COLO829 (cell line): ENCODE results near the gene DAPK1.

Experiments
- DNase-seq: peaks from one replicate; pipeline ENCODE4 v3.0.0; 2012; ENCODE audit warnings: low spot score

DAPK1 gene

DNA sequence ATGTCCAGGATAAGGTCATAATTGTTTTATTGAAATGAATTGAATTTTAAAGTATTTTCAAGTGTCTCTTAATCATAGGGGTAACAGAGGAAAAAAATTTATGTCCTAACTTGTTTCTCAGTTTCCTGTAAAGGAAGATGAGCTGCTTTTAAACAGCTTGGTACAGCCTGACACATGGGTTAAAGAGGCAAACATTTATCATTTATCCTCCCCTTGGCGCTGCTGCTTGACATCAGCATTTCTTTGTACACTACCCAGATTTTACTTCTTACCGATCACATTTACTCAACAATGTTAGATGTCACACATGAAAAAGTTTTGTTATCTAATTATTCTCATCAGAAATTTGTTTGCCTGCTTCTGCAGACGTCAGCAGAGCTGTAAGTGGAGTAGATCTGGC, 148.9 kb downstream of the DAPK1 start:
- DNase-seq = no peak

DNA sequence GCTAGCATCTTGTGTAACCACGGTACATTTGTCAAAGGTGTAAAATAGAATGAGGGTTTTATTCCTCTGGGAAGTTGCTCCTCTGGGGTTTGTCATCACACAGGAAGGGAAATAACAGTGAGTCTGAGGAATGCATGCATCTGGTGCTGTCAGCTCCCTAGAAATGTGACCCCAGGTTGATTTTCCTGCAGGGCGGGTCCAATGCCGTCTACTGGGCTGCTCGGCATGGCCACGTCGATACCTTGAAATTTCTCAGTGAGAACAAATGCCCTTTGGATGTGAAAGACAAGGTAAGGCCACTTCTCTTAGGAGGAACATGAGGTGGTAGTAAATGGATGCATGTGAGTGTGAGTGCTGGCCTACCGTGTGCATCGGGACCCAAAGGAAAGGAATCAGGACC, 149.4 kb downstream of the DAPK1 start:
- DNase-seq = no peak

DNA sequence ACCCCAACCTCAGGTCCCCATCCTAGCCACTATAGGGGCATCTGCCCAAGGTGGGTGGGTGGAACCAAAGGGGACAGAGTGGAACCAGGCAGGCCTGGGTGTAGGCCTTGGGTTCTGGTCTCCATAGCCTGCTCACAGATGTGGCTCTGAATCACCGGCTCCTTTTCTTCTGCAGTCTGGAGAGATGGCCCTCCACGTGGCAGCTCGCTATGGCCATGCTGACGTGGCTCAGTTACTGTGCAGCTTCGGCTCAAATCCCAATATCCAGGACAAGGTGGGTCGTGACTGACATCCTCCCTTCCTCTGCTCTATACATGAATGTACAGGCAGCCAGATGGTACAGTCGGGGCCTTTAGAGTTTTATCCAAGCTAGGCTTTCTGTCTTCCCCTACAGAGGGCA, 150.9 kb downstream of the DAPK1 start:
- DNase-seq = no peak

DNA sequence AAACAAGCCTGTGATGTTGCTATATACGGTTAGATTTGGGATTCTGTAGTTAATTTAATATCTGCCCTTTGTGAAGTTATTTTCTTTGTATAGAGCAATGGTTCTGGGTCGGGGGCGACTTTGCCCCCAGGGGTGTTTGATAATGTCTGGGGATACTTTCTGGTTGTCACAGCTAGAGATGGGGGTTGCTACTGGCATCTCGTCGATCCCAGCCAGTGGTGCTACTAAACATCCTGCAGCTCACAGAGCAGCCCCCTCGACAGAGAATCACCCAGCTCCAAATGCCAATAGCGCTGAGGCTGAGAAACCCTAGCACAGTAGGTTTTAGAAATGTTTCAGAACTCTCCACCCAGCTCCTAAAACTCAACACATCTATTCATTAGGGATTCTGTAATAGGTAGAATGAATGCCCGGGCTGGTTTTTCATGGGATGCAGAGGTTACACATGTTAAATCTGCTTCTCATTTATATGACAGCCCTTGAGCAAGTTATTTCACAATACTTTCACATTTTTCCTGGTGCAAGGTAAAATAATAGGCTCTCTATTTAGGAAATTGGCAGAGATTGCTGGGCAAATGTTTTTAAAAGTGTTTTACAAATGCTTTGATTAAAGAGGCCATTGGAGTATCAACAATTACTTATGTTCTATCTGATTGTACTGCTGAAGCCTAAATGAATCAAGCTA, 153.1 kb downstream of the DAPK1 start:
- DNase-seq = peak; percentile 79

DNA sequence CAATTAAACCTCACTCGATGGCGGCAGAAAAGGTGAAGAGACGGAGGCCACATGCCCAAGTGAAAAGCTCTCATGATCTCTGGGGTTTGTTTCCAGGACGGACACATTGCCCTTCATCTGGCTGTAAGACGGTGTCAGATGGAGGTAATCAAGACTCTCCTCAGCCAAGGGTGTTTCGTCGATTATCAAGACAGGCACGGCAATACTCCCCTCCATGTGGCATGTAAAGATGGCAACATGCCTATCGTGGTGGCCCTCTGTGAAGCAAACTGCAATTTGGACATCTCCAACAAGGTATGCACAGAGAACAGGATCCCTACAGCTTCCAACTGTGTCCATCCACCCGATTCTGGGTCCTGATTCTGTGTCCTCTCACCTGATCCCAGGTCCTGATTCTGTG, 153.8 kb downstream of the DAPK1 start:
- no peak for DNase-seq

DNA sequence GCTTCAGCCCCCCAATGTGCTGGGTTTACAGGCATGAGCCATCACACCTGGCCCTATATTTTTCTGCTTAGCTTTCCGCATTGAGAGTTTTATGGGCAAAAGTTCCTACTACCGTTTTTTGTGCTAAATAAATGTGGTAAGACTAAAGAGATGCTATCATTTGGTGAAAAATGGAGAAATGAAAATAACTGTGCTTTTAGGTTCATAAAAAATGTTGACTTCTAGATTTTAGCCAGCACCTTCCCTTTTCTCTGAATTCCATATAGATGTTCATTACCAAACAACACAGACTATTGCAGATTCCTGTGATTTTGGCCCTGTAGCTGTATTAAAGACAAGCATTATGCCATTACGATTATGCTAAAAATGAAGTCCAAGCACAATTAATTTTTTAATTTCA, 156.3 kb downstream of the DAPK1 start:
- no peak for DNase-seq

DNA sequence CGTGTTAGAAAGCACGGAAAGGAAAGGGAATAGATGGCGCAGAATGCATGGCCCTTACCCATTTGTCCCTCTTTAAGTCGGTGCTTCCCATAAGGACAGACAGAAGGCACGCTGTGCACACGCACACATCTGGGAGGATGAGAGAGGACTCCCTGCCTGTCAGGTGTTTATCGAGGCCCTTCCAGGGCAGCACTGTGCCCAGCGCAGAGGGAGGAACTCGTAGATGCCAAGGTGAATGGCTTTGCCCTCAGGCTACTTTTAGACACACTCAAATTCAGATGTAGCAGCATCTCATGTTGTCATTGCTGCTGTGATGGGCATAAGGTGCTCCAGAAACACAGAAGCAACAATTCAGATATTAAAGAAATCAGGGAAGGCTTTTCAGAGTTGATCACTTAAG, 158.1 kb downstream of the DAPK1 start:
- no peak for DNase-seq

DNA sequence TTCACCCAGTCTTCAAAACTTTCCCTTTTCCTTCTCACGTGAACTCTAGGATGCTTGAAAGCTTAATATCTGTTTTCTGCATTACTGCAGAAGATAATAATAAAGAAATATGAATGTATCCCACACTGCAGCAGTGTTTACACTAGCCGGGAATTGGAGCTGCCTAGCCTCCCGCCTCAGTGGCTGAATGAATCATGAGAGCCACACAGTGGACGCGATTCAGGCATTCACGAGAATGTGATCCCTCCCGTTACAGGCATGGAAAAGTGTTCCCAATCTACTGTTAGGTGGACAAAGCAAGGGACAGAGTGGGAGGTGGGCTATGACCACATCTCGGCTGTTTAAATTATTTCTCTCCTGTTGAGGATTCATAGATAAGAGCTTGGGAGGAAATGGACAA, 158.8 kb downstream of the DAPK1 start:
- no peak for DNase-seq

DNA sequence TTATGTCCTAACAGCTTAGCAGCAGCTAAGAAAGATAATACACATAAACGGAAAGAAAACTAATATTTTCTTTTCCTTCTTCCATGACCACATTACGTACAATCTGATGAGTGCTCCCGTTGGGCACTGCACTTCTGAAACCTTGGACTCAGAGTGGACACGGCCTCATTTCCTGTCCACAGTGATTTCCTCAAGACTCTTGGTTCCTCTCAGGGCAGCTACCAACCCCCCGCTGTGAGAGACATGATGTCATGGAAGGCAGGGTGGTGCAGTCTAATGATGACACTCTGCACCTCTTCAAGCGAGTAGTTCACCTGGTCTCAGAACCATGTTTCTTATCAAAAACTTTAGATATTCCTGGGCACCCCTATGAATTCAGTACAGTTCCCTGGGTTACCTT, 159.5 kb downstream of the DAPK1 start:
- no peak for DNase-seq

DNA sequence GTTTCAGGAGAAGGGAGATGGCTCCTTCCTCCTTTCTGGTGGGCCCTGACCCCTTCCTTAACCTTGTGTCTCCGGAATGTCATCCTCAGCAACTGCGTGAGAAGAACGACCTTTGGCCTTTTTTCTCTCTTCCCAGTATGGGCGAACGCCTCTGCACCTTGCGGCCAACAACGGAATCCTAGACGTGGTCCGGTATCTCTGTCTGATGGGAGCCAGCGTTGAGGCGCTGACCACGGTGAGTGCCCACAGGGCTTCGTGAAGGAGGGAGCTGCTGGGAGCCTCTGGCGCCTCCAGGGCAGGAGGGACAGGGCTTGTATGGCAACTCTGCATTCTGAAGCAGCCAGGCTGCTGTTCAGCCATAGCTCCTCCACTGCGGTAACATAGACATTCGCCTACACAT, 160.2 kb downstream of the DAPK1 start:
- DNase-seq = no peak

DNA sequence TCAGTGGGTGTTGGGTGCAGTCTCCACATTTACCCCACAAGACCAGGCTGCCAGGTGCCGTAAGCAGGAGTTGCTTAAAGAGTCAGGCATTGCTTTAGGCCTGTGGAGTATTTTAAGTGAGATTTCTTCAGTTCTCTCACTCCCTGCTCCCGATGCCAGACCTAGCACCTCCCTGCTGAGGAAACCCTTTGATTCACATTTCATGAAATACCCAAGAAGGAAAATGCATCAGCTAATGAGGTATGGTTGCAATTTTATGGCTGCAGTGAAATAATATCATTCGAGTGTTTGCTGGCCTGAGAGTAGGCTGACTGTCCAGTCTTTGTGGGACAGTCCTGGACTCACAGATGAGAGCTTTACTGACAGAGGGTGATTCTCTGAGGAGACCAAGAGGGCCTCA, 160.8 kb downstream of the DAPK1 start:
- DNase-seq = no peak

DNA sequence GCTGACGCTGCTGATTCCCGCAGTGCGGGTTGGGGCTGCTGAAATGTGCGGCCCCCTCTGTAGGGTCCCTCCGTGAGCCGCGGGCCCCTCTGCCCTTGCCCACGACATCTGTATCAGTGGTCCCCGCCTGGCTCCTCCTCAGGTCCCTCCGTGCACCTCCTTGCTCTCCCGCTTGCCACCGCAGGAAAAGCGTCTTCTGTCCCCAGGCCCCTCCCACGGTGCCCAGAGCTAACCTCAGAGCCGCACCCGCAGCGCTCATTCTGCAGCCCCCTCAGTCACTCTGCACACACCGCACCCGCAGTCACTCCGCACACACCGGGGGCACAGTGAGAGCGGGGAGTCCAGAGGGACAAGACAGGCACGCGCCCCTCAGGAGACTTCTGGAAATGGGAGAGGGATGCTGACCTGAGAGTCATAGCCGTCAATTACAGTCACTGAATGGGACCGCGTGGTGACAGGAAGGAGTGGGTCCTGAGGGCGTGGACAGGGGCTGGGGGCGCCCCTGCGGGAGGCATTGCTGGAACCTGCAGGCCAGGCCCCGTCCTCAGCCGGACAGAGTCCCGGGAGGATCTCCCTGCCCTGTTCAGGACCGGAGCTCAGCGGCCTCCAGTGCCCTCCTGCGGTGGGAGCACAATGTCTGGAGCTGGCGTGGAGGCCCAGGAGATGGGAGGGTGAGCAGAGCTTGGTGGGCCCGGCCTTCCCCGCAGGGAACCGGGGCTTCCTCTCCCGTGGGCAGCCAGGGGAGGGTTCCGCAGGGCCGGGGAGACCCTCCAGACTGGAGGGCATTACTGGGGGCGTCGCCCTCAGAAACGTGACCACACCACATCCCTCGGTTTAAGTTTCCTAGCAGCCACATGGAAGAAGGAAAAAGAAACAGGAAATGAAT, 162.1 kb downstream of the DAPK1 start:
- no peak for DNase-seq

DNA sequence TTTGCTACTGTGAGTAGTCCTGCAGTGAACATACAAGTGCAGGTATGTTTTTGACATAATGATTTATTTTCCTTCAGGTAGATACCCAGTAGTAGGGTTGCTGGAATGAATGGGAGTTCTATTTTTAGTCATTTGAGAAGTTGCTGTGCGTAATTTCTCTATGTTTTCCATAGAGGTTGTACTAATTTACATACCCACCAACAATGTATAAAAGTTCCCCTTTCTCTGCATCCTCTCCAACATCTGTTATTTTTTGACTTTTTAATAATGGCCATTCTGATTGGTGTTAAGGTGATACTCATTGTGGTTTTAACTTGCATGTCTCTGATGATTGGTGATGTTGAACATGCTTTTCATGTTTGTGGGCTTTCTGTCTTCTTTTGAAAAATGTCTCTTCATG, 163.6 kb downstream of the DAPK1 start:
- no peak for DNase-seq

DNA sequence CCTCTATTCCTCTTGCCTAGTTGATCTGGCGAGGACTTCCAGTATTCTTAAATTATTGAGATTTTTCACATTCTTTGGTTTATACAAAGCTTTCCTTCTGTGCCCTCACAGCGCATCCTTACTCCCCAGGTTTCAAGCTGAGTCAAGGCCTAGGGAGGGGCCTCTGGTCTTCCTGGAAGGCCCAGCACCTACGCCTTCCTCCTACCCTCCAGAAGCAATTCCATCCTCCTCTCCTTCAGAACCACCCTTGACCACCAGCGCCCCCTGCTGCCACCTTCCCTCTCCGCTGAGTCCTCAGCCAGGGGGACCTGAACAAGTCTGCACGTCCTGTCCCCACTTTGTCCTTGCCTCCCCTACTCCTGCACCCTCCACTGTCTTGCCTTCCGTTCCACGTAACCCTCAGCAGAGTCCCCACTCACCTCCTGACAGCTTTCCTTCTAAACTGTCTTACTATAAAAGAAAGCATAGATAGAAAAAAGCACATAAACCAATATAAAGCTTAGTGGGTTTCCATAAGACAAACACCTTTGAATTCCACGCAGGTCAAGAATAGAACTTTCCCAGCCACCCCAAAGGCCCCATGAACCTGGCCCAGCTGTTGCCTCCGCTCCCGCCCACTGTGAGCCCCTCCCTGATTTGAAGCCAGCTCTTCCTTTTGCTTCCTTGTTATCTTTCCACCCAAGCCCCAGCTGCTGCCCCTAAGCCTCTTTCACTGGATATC, 165.3 kb downstream of the DAPK1 start:
- peak; percentile 94 for DNase-seq

DNA sequence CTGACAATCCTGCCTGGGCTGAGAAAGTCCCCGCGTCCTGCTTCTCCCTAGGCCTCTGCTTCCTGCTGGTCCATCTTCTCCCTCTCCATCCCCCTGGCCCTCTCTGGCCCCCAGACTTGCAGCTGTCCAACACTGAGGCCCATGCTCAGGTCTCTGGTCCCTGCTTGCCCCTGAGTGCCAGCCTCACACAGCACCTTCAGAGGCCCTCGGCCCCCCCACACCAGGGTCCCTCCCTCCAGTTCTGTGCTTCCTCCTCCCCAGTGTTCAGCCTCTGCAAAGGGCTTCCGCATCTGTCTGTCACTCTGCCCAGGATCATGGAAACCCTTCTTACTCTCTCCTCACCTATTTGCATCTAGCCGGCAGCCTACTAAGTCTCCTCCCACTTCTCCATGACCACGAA, 165.9 kb downstream of the DAPK1 start:
- DNase-seq = no peak

DNA sequence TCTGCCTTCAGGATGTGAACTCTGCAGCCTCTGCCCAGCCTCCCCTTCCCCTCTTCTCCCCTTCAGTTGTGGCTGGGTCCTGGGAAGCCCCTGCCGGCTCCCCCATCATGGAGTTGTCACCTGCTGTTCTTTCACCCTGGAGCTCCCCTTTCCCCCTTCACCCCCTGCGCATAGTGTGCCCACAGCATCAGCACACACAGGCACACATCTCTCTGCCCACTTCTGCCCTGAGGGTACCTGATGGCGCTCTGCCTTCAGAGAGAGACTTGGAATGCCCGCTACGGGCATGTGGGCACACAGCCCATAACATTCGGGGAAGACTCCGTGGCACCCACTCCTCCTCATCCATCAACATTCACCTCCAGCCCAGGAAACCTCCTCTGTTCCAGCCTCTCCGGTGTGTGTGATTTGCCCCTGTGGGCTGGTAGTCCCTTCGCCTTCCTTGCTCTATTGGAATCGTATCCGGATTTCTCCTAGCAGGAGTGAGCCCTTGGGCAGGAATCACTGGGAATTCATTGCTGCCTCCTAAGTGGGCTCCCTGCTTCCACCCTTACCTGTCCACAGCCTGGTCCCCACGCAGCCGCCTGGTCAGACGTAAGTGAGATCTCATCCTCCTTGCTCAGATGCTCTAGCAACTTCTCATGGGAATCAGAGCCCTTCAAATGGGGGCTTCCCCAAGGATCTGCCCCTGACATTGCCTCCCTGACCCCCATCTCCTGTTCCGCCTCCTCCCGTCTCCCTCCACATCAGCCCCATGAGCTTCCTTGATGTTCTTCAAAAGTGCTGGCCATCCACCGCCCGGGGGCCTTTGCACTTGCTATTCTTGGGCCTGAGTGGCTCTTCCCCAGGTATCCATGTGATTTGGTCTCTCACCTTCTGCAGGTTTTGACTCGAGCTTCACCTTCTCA, 166.7 kb downstream of the DAPK1 start:
- DNase-seq = no peak

DNA sequence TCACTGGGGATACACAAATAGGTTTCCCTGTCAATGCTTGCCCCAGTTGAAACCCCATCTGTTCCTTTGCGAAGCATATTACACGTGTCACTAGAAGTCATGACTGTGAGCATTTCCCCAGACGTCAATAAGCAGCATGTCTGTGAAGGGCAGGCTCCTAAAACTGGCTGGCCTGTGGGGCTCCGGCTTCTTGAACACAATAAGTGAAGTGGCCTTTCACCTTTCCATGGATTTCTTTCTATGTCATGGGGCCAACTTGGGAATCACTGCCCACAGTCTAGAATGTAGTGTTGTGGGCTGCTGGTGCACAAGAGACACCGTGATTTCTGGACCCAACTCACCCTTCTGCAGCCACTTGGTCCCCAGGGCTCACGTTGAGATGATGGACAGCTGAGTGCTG, 167.8 kb downstream of the DAPK1 start:
- DNase-seq = no peak

DNA sequence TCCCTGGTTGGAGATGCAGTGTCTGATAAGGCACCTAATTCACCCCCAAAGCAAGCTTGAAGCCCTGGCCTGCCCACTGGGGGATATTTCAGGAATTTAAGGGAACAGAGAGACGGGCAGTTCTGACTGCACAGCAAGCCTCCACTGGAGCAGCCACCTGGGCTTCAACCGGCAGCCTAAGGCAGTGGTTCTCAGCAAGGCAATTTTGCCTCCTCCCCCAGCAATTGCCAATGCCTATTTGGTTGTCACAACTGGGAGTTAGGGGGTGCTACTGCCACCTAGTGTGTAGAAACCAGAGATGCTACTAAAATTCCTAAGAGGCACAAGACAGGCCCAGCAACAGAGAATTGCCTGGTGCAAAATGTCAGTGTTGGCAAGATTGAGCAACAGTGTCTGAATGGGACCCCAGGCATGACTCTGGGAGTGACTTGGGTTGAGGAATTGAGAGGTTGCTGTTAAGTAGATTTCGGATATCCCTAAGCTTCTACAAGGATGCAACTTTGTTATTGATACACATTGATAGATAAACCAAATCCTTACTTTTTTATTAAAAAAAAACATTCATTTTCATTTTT, 169.6 kb downstream of the DAPK1 start:
- no peak for DNase-seq

DNA sequence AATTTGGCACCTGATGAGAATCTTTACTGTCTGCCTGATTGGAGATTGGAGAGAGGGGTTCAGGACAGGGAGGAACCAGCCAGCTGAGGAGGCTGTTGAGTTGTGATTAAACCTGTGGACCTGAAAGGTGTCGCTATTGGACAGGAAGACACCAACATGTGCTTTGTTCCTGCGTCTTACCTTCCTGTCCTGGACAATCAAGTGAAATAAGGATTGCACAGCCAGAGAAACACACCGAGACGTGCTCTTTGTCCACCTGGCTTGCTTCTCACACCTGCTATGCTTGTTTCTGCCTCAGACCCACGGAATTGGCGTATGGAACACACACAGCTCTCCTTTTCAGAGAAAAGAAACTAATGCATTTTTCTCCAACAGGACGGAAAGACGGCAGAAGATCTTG, 170.6 kb downstream of the DAPK1 start:
- DNase-seq = no peak

DNA sequence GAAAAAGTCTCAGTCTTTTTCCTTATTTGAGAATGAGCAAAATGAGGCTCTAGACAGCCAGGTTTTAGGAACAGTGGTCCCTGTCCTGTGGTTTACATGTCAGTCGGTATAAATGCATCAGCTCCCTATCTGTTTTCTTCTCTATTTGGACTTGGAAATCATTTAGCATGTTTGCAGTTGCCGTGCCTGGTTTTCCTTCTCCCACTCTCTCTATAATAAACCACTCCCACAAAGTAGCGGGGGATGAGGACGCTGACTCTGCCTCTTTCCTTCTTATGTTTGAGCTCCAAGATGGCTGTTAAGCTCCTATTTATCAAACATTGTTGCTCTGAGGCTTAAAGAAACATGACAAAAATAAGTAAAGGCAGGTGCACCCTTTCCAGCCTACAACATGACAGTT, 171.1 kb downstream of the DAPK1 start:
- no peak for DNase-seq

DNA sequence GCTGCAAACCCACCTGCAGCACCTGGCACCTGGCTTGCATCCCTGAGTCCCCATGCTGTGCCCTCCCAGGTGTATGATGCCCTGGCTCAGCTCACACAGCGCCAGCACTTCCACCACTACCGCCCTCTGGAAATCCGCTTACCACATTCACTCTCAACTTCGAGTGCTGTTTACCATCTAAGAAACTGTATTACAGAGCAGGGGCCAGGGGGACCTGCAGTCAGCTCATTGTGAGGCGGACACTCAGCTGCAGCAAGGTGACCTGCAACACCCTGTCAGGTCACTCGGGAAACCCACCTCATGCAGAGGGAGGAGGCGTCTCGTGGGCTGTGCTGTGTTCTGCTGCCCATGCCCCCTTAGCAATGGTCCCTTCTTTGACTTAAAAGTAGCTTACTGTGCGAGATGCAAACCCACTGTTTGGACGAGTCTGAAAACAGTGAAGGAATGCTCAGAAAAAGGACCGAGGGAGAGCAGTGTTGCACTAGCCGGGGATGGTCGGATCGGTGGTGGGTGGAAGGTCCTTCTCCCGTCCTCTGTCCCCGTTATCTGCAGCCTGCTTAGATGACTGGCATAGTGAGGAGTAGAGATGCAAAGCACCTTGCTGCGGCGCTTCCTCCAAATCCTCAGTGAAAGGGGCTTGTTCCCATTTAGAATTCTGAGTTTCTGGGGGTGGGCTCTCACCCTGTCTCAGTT, 173.1 kb downstream of the DAPK1 start:
- DNase-seq = no peak
